ENCODE data around the gene STARD3. TPM values are rescaled to one million over a fixed set of nuclear protein-coding genes. Genes with fewer than 3 reads are reported as not detected.

The STARD3 gene
- total RNA-seq, 6 donors from 2014 or later = 27.5 to 315 (median 84.1) TPM

DNA sequence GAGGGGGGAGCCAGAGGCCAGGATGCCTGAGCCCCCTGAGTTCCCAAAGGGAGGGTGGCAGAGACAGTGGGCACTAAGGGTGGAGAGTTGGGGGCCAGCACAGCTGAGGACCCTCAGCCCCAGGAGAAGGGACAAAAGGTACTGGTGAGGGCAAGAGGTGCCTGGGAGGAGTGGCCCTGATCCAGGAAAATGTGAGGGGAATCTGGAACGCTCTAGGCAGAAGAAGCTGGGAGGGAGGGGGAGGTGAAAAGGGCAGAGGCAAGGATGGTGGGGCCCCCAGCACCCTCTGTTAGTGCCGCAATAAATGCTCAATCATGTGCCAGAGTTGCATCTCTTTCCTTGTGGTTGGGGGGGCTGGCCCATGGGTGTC, 29.3 kb downstream of the STARD3 start:
- TF ChIP-seq EP300 (IDR thresholded peaks at IDR 0.05) (no peak), POLR2A (IDR thresholded peaks at IDR 0.05) (no peak), CTCF (IDR thresholded peaks at IDR 0.05) (no peak), POLR2AphosphoS5 (IDR thresholded peaks at IDR 0.05) (no peak)
- Histone ChIP-seq H3K27ac (peak overlapping the region; percentile 67 to 91 (median 88)), H3K4me1 (peaks cover 77 to 78% (median 77%) of the 10 kb centered on the region in 4 donors), H3K27me3 (peaks cover 0 to 26% (median 11%) of the 10 kb centered on the region in 4 donors), H3K4me3 (no peak overlapping the region), H3K9me3 (no peaks in the 10 kb centered on the region), H3K36me3 (peaks cover 0 to 17% (median 11%) of the 10 kb centered on the region in 4 donors)
- DNase-seq (no peak), ATAC-seq (ENCODE audit: low FRiP score in 2 of 2) (no peak)
- 44 to 62% methylated on average over 2 of the region's 2 CpGs for WGBS, 2 donors

DNA sequence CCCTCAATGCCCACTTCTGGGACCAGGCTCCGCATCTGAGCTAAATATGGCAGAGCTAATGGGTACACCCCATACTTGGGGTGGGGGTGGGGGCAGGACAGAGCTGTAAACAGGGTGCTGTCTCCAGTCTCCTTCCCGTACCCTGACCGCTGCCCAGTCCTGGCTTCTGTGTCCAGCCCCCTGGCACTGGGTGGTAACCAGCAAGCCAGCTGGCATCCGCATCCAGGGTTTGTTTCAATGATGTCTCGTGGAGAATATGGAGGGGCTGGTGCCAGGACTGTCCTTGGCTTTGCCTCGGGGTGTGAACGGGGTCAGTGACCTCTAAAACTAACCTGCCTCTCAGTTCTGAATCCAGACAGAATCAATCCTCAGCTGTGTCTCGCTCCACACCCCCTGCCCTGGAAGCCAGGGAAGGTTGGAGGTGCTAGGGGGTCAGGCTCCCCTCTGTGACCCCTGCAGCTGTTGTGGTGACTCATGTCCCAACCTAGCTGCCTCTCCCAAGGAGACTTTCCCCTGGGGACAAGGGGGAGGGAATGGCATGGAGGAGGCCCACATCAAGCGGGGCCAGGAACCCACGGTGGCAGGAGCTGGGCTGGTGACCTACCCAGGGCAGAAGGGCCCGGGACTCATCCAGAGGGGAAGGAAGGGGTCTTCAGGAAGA, 29.8 kb downstream of the STARD3 start:
- DNase-seq = no peak
- Histone ChIP-seq H3K36me3 (peaks cover 0 to 14% (median 7%) of the 10 kb centered on the region in 4 donors), H3K9me3 (no peaks in the 10 kb centered on the region), H3K27me3 (peaks cover 0 to 26% (median 11%) of the 10 kb centered on the region in 4 donors), H3K4me3 (peak overlapping the region in 2 of 4 donors; percentile 55 to 58), H3K4me1 (peaks cover 72 to 78% (median 75%) of the 10 kb centered on the region in 4 donors), H3K27ac (peak overlapping the region; percentile 67 to 91 (median 88))
- 61% methylated on average over 9 of the region's 11 CpGs; no CpG with 5 or more reads in 1 of the 2 donors for WGBS, 2 donors
- ATAC-seq (ENCODE audit: low FRiP score in 2 of 2) = no peak
- peak in 1 of 4 donors; percentile 1 for TF ChIP-seq EP300 (IDR thresholded peaks at IDR 0.05)
- TF ChIP-seq CTCF (IDR thresholded peaks at IDR 0.05) = no peak

GRCh38 chr17:39667262-39667944, 30.5 kb downstream of the STARD3 start:
- ATAC-seq (ENCODE audit: low FRiP score in 2 of 2) (no peak), DNase-seq (peak in 1 of 2 donors; percentile 89)
- TF ChIP-seq POLR2AphosphoS5 (IDR thresholded peaks at IDR 0.05) (peak in 1 of 2 donors; percentile 49), EP300 (IDR thresholded peaks at IDR 0.05) (peak in 1 of 4 donors; percentile 29), POLR2A (IDR thresholded peaks at IDR 0.05) (no peak)
- Histone ChIP-seq H3K9me3 (no peaks in the 10 kb centered on the region), H3K36me3 (peaks cover 0 to 7% (median 3%) of the 10 kb centered on the region in 4 donors), H3K27ac (peak overlapping the region; percentile 67 to 91 (median 88)), H3K27me3 (peaks cover 0 to 26% (median 11%) of the 10 kb centered on the region in 4 donors), H3K4me3 (peak overlapping the region in 3 of 4 donors; percentile 39 to 58 (median 55)), H3K4me1 (peaks cover 65 to 76% (median 73%) of the 10 kb centered on the region in 4 donors)
- 3 to 38% methylated on average over 3 to 16 of the region's 49 CpGs for WGBS, 2 donors

DNA sequence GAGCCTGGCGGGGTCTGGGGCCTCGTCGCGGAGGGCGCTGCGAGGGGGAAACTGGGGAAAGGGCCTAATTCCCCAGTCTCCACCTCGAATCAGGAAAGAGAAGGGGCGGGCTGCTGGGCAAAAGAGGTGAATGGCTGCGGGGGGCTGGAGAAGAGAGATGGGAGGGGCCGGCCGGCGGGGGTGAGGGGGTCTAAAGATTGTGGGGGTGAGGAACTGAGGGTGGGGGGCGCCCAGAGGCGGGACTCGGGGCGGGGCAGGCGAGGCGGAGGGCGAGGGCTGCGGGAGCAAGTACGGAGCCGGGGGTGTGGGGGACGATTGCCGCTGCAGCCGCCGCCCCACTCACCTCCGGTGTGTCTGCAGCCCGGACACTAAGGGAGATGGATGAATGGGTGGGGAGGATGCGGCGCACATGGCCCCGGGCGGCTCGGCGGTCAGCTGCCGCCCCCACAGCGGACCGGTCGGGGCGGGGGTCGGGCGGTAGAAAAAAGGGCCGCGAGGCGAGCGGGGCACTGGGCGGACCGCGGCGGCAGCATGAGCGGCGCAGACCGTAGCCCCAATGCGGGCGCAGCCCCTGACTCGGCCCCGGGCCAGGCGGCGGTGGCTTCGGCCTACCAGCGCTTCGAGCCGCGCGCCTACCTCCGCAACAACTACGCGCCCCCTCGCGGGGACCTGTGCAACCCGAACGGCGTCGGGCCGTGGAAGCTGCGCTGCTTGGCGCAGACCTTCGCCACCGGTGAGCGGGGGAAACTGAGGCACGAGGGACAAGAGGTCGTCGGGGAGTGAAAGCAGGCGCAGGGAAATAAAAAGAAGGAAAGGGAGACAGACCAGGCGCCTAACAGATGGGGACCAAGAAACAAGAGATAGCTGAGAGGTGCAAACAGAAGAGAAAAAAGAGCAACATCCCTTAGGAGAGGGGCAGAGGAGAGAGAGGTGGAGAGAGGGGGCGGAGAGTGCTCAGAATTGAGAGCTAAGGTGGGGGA, 31.3 kb downstream of the STARD3 start, which contains the start of gene PNMT:
Gene PNMT (plus strand): TSS at position 509 of the 980 bp plus-strand sequence. CDS start 23 bp downstream, at position 532.
- H3K4me3 ChIP-seq = peak within 1 kb of the TSS; percentile 2 to 58 (median 47)
- peaks cover 0 to 26% (median 11%) of the 10 kb centered on the region in 4 donors for H3K27me3 ChIP-seq
- TF ChIP-seq EP300 (IDR thresholded peaks at IDR 0.05) (no peak), POLR2A (IDR thresholded peaks at IDR 0.05) (no peak), POLR2AphosphoS5 (IDR thresholded peaks at IDR 0.05) (no peak), CTCF (IDR thresholded peaks at IDR 0.05) (peak; percentile 59 to 86 (median 82))
- DNase-seq (peak; percentile 67 to 93), ATAC-seq (ENCODE audit: low FRiP score in 2 of 2) (peak in 1 of 2 donors; percentile 69)
- H3K4me1 ChIP-seq = peaks cover 57 to 68% (median 64%) of the 10 kb centered on the region in 4 donors
- peak within 1 kb of the TSS; percentile 67 to 91 (median 88) for H3K27ac ChIP-seq
- 3% methylated on average over 42 to 50 of the region's 85 CpGs for WGBS, 2 donors
- no peaks in the 10 kb centered on the region for H3K36me3 ChIP-seq
- no peaks in the 10 kb centered on the region for H3K9me3 ChIP-seq

Measured in upper lobe of left lung (tissue), 6 donors.